HPDE6-E6E7 (cell line): Measurements from ENCODE around the gene ZNF354C.

Experiments used
- DNase-seq: peaks from one replicate; pipeline ENCODE4 v3.0.0; 2011; ENCODE audit warnings: missing footprints; ENCODE audit errors: extremely low spot score

ZNF354C gene

GRCh38 chr5:179113945-179114641 is 53.9 kb downstream of the ZNF354C start:
- DNase-seq: no peak

GRCh38 chr5:179114756-179115155 is 54.6 kb downstream of the ZNF354C start:
- DNase-seq: no peak

DNA sequence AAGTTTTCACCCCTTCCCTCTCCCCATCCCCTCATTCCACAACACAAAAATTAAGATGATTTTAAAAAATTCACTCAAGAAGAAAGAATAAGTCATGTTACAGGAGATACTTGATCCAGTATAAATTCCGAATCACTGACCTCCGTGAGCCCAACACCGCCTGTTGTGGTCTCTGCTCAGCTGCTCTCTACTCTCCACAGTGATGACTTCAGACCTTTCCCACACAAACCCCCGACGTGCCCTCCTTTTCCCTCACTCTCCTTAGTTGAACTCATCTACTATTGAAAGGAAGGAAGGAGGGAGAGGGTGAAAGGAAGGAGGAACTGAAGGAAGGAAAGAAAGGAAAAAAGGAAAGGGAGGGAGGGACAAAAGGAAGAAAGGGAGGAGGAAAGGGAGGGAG is 55.1 kb downstream of the ZNF354C start:
- no peak for DNase-seq

DNA sequence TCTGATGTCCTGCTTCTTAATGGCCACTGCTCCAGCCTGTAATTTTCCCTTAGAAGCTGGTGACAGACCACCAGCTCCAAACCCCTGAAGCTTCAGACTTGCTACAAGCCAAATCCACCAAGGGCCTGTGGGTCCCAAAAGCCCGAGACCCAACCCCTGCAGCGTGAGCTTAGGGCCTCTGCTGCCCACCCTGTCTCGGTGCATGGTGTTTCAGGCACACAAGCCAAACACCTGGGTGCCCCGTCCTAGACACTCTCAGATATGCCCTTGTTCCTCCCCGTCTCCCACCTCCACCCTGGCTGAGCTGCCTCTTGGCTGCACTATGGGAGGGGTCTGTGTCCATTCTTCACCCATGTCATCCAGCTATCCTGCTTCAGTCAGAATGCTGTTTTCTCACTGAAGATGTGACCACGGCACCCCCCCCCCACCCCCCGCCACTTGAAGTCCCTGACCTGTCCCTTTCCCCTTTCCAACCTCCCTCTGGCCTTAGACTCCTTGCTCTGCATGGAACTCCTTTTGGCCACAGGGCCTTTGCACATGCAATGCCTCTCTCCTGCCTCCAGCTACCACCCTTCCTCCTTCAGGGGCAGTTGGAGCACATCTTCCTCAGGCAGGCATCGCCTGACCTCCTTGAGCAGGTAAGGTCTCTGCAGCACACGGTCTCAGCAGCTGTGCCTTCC is 55.8 kb downstream of the ZNF354C start:
- no peak for DNase-seq

GRCh38 chr5:179118338-179118737 is 58.2 kb downstream of the ZNF354C start:
- DNase-seq: no peak

GRCh38 chr5:179118756-179119414 is 58.7 kb downstream of the ZNF354C start:
- no peak for DNase-seq

DNA sequence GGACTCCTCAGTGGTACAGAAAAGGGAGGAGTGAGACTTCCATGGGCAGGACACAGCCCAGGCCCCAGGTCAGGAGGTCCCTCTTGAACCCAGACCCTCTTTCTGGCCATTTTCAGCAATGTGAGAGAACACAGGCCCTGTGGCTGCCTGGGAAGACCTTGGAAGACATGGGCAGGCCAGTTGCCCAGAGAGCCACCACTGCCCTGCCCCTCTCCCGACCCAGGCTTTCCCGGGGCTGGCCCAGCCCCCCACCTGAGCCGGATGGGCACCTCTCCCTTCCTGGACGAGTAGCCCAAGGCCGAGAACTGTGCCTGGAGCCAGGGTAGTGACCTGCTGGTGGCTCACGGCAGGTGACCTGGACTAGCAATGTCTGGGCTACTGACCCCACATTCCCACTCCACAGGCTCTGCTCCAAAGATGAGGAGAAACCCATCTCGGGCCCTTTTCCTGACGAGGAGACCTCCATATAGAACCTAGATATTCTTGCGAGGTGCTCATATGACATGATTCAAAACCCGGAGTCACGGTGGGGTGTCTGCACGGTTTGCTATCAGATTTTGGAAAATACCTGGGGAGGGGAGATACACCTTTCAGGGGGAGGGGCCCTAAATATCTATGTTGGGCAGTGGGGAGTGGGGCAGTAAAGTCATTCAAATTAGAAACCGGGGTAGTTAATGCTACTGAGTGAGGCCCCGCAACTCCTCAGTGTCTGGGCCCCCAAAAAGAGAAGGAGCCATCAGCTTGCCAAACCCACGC is 59.4 kb downstream of the ZNF354C start:
- DNase-seq: no peak

DNA sequence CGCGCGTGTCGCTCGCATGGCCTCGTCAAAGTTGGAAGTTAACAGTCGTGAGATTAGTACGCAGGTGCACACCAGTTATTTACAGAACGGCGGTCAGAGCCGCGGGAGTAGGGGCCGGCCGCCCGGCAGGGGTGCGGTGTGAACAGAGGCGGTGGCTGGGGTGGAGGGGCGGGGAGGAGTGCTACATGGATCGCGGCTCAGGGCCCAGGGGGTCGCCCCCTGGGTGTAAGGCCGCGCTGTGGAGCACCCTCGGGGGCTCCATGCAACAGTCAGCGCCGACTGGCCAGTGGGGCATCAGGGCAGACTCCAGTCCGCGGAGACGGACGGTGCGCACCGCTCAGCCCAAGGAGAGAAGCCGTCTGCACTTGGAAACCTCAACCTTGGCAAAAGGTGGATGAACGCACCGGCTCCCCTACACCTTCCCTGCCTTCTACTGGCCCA is 60.3 kb downstream of the ZNF354C start:
- no peak for DNase-seq

DNA sequence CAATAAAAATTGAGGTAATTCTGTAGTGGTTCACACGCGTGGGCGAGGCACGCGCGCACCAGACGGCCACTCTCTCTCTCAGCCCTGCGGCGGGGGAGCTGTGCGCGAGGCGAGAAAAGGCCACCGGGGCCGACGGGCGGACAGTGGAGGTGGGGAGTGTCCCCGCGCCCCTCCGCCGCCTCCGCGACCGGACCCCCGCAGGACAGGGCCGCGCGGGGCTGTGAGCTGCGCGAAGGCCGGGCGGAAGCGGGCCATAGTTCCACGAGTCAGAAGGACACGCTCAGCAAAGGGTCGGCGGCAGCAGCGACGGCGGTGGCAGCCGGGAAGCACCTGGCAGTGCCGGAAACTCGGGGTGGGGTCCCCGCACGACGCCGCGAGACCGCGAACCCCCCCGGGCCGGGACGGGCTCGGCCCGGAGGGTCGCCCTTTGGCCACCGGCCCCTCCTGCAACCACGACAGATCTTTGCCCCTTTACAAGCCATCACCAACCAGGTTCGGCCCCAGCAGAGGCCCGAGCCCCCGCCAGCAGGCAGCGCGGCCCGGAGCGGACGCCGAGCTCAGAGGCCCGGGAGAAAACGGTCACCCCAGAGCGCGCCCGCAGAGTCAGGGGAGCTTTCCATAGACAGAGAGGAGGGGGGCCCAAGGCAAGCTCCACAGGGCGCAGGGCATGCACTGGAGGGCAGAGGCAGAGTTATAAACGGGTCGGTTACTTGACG is 60.9 kb downstream of the ZNF354C start:
- no peak for DNase-seq

- DNase-seq: no peak
Observed at GRCh38 chr5:179121667-179122111, 61.5 kb downstream of the ZNF354C start.

GRCh38 chr5:179122411-179123108 is 62.4 kb downstream of the ZNF354C start:
- no peak for DNase-seq

GRCh38 chr5:179123109-179123426 is 62.9 kb downstream of the ZNF354C start:
- no peak for DNase-seq

GRCh38 chr5:179123491-179124272 is 63.5 kb downstream of the ZNF354C start:
- no peak for DNase-seq

DNA sequence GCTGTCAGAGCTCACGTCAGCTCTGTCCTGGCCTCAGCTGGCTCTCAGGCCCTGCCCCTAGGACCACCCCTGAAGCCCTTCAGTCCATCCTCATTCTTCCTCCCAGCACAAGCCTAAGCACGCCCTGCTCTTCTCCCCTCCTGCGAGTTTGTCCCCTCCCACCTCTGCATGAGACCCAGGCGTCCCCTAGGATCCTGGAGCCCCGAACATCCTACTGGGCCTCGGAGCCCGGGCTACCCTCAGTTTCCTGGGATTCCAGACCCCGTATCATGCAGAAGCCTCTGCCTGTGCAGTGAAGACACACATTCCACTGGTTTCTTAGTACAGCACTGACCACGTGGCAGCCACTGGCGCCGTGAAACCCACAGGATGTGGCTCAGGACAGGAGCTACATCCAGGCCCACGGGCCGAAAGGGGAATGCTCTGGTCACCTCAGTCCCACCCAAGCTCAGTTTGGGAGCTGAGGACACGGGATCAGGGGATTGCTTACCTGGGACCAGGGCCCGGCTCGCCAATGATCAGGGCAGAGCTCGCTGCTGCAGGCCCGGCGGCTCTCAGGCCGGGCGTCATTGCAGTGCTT is 64.2 kb downstream of the ZNF354C start:
- DNase-seq: no peak

GRCh38 chr5:179124853-179125788 is 64.9 kb downstream of the ZNF354C start:
- no peak for DNase-seq

- DNase-seq: no peak
Observed at GRCh38 chr5:179125789-179126505, 65.8 kb downstream of the ZNF354C start.

GRCh38 chr5:179126506-179126991 is 66.4 kb downstream of the ZNF354C start:
- DNase-seq: no peak
